NCI-H82 treated with DMSO at 0.1 percent for 48 hours (cell line): ENCODE measurements around the gene LDLRAP1.

Experiments
- DNase-seq: peaks from one replicate; lab custom pipeline; 2025; ENCODE audit not compliant: unreplicated experiment; lab: John Stamatoyannopoulos, UW

Gene LDLRAP1

GRCh38 chr1:25561421-25562100 lies 18.2 kb downstream of the LDLRAP1 start:
- DNase-seq = no peak

- no peak for DNase-seq
Measured at GRCh38 chr1:25562101-25562927, 18.9 kb downstream of the LDLRAP1 start.

- DNase-seq = no peak
Measured at GRCh38 chr1:25562928-25563283, 19.5 kb downstream of the LDLRAP1 start.

GRCh38 chr1:25563330-25564215 lies 20.2 kb downstream of the LDLRAP1 start:
- no peak for DNase-seq

- no peak for DNase-seq
Measured at GRCh38 chr1:25564777-25565574, 21.6 kb downstream of the LDLRAP1 start.

GRCh38 chr1:25565626-25566025 lies 22.2 kb downstream of the LDLRAP1 start:
- no peak for DNase-seq

GRCh38 chr1:25566176-25566729 lies 22.8 kb downstream of the LDLRAP1 start:
- DNase-seq = no peak

GRCh38 chr1:25566730-25567341 lies 23.4 kb downstream of the LDLRAP1 start:
- no peak for DNase-seq

- no peak for DNase-seq
Measured at GRCh38 chr1:25567710-25568089, 24.3 kb downstream of the LDLRAP1 start.

- DNase-seq = no peak
Measured at GRCh38 chr1:25568090-25568833, 24.9 kb downstream of the LDLRAP1 start.

- DNase-seq = no peak
Measured at GRCh38 chr1:25568834-25569596, 25.6 kb downstream of the LDLRAP1 start.

- DNase-seq = peak; percentile 83
Measured at GRCh38 chr1:25569597-25570396, 26.4 kb downstream of the LDLRAP1 start.

GRCh38 chr1:25570798-25571521 lies 27.6 kb downstream of the LDLRAP1 start:
- DNase-seq = no peak

- no peak for DNase-seq
Measured at GRCh38 chr1:25571522-25571970, 28.1 kb downstream of the LDLRAP1 start.

GRCh38 chr1:25572107-25572506 lies 28.7 kb downstream of the LDLRAP1 start:
- no peak for DNase-seq

- peak; percentile 56 for DNase-seq
Measured at GRCh38 chr1:25572708-25573590, 29.5 kb downstream of the LDLRAP1 start.
